ENCODE results near the gene FAM53B. TPM values are rescaled to one million over a fixed set of nuclear protein-coding genes. Genes with fewer than 3 reads are reported as not detected.
"Not testable (repeated sequence)": the region's sequence is repeated elsewhere in the genome, so short reads cannot be mapped to it uniquely, and the experiment has no call there.

FAM53B gene, protein sequence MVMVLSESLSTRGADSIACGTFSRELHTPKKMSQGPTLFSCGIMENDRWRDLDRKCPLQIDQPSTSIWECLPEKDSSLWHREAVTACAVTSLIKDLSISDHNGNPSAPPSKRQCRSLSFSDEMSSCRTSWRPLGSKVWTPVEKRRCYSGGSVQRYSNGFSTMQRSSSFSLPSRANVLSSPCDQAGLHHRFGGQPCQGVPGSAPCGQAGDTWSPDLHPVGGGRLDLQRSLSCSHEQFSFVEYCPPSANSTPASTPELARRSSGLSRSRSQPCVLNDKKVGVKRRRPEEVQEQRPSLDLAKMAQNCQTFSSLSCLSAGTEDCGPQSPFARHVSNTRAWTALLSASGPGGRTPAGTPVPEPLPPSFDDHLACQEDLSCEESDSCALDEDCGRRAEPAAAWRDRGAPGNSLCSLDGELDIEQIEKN
- total RNA-seq: 13.4 and 13.9 TPM in 2 replicates

DNA sequence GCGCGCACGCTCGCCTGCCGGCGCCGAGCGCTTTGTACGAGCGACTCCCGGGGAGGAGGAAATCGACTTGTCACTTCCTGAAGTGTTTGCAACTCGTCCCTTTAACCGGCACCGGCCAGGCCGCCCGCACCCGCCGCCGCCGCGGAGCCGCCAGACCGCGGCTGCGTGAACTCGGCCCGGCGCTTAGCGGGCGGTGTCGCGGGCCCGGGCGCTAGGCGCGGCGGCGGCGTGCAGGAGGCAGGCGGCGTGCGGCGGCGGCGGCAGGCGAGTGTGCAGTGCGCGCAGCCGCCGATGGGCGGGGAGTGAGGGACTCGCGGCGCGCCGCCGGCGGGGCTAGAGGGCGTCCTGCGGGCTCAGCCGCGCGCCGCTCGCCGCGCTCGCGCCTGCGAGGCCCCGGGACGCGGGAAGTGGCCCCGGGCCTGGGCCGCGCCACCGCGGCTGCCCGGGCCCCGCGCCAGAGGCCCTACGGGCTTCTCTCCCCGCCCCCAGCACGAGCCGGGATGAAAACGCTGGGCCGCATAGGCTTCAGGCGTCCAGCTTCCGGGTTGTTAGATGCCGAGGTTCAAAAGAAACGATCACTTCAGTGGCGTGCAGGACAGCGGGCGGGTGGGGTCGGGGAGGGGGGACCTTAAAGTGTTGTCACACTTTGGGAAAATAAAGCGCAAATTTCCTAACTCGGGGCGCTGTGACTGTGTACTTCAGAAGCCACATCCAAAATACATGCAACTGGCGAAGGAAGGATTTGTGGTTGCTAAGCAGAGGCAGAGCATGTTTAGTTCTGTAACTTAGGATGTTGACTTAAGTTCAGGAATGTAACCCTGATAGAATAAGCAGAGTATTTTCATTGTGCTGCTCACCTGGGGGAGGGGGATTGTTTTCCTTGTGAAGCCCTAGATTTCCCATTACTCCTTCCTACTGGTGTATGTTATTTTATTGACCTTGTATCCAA, at the start of gene FAM53B:
FAM53B (minus strand) TSS at position 277 of the 949 bp plus-strand sequence. CDS start 37,665 bp downstream, outside the sequence.
- H3K4me3 ChIP-seq (ENCODE audit: low read depth, low read length): peak within 1 kb of the TSS; percentile 77
- DNase-seq (ENCODE audit: low read depth): peak; percentile 76
- TF ChIP-seq, protein P1, sequence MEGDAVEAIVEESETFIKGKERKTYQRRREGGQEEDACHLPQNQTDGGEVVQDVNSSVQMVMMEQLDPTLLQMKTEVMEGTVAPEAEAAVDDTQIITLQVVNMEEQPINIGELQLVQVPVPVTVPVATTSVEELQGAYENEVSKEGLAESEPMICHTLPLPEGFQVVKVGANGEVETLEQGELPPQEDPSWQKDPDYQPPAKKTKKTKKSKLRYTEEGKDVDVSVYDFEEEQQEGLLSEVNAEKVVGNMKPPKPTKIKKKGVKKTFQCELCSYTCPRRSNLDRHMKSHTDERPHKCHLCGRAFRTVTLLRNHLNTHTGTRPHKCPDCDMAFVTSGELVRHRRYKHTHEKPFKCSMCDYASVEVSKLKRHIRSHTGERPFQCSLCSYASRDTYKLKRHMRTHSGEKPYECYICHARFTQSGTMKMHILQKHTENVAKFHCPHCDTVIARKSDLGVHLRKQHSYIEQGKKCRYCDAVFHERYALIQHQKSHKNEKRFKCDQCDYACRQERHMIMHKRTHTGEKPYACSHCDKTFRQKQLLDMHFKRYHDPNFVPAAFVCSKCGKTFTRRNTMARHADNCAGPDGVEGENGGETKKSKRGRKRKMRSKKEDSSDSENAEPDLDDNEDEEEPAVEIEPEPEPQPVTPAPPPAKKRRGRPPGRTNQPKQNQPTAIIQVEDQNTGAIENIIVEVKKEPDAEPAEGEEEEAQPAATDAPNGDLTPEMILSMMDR (IDR thresholded peaks at IDR 0.05; ENCODE audit: insufficient read depth, low read depth, low read length): no peak

DNA sequence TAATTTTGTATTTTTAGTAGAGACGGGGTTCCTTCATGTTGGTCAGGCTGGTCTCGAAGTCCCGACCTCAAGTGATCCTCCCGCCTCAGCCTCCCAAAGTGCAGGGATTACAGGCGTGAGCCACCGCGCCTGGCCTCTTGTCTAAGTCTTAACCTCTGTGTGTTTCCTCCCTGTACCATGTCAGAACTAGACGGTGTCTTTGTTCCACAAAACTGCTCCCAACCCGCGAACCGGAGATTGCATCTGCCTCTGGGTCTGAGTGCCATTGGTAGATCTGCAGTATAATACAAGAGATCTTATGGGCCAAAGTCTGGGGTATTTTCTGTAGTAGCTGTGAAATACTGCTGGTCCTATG, 48.8 kb upstream of the FAM53B start:
- no peak overlapping the region for H3K4me3 ChIP-seq (ENCODE audit: low read depth, low read length)
- DNase-seq (ENCODE audit: low read depth): no peak
- TF ChIP-seq, protein P1 (IDR thresholded peaks at IDR 0.05; ENCODE audit: insufficient read depth, low read depth, low read length): no peak

DNA sequence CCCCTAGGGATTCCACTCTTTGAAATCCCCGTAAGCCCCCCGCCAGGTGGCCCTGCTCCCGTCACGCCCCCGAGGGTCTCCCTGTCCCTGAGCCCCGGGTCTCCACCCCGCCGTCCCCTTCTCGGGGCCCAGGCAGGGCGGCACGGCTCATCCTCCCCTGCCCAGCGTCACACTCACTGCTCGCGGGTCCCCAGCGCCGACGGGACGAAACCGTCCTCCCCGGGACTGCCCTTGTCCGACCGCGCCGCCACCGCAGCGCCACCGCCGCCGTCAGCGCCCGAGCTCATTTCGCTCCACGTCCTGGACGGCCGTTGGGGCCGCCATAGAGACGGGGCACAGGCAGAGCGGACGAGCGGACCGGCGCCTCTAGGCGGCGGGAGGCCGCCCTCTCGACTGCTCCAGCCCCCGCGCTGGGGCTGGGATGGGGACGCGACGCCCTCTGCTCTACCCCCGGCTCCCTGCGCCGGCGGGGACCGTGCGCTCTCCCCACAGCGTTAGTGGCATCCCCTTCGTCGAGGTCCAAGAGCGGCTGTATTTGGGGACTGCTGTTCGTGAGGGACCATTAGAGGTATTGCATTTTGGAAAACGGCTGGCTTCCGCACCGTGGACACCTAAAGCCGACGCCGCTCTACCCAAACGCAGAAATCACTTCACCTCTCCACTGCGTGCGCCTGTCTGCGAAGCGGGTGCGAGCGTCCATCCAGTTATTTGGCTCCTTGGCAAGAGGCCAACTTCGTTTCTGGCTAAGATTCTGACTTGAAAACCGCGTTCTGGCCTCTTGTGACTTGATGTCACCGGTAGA, 47.6 kb upstream of the FAM53B start, which contains the start of gene EEF1AKMT2:
EEF1AKMT2 (minus strand) TSS at position 341 of the 802 bp plus-strand sequence; CDS start at position 287, 54 bp downstream.
- DNase-seq (ENCODE audit: low read depth): peak; percentile 86
- H3K4me3 ChIP-seq (ENCODE audit: low read depth, low read length): peak within 1 kb of the TSS; percentile 89
- TF ChIP-seq, protein P1 (IDR thresholded peaks at IDR 0.05; ENCODE audit: insufficient read depth, low read depth, low read length): peak; percentile 33

DNA sequence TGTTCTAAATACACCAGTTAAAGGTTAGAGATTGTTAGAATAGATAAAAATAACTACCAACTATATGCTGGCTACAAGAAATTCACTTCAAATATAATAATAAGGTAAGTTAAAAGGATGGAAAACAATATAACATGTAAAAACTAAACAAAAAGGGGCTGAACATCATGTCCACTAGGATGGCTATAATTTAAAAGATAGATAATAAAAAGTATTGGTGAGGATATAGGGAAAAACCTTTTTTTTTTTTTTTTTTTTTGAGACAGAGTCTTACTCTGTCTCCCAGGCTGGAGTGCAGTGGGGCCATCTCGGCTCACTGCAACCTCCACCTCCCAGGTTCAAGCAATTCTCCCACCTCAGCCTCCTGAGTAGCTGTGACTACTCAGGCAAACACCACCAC, 38.7 kb upstream of the FAM53B start:
- not testable (repeated sequence) for H3K4me3 ChIP-seq (ENCODE audit: low read depth, low read length); DNase-seq (ENCODE audit: low read depth)

DNA sequence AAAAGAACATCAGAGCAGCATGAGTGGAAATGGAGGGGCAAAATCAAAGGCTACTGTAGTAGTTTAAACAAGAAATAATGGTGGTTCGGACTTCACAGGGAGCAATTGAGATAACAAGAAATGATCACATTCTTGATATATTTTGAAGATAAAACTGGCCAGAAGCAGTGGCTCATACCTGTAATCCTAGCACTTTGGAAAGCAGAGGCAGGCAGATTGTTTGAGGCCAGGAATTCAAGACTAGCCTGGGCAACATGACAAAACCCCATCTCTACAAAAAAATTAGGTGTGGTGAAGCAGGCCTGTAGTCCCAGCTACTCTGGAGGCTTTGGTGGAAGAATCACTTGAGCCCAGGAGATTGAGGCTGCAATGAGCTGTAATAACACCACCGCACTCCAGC, 24.6 kb upstream of the FAM53B start:
- DNase-seq (ENCODE audit: low read depth): no peak
- H3K4me3 ChIP-seq (ENCODE audit: low read depth, low read length): no peak overlapping the region
- TF ChIP-seq, protein P1 (IDR thresholded peaks at IDR 0.05; ENCODE audit: insufficient read depth, low read depth, low read length): no peak

DNA sequence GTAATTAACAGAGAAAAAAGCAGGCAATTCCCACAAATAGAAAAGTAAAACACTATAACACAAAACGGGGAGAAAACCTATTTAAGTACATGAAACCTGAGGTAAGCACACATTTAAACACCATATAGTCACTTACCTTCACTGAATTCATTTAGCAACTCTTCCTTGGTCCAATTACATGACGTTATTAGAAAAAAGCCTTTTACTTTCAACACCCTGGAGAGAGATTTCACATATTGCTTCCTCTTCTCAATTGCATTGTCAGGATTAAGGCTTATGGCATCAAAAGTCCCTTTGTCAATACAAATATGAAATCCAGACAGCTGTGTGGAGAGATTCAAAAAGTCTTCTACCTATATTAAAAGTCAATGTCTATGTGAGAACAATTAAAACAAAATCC, 21.1 kb upstream of the FAM53B start:
- no peak for DNase-seq (ENCODE audit: low read depth)
- TF ChIP-seq, protein P1 (IDR thresholded peaks at IDR 0.05; ENCODE audit: insufficient read depth, low read depth, low read length): no peak
- H3K4me3 ChIP-seq (ENCODE audit: low read depth, low read length): no peak overlapping the region
